GM12864 (cell line): ENCODE measurements around the gene TOMM40L.
A peak's percentile ranks its signal among the peaks of the same experiment; 100 is the strongest.

Experiments
- DNase-seq: peaks from one replicate; pipeline ENCODE4 v3.0.0-alpha.2; 2011; ENCODE audit warnings: low read depth
- H3K4me3 ChIP-seq: 2 replicates; pipeline ENCODE4 v1.5.1; 2011; ENCODE audit warnings: mild to moderate bottlenecking, low read depth, low read length, control low read depth
- CTCF ChIP-seq: IDR thresholded peaks from 2 replicates; pipeline ENCODE4 v1.5.1; 2011; ENCODE audit warnings: low read depth, mild to moderate bottlenecking, moderate library complexity, low read length, control low read depth, inconsistent platforms; ENCODE audit errors: missing control alignments

Gene TOMM40L

GRCh38 chr1:161216945-161217712, 8.7 kb upstream of the TOMM40L start:
- H3K4me3 ChIP-seq: no peak overlapping the region
- DNase-seq: peak; percentile 66
- no peak for TF ChIP-seq CTCF

DNA sequence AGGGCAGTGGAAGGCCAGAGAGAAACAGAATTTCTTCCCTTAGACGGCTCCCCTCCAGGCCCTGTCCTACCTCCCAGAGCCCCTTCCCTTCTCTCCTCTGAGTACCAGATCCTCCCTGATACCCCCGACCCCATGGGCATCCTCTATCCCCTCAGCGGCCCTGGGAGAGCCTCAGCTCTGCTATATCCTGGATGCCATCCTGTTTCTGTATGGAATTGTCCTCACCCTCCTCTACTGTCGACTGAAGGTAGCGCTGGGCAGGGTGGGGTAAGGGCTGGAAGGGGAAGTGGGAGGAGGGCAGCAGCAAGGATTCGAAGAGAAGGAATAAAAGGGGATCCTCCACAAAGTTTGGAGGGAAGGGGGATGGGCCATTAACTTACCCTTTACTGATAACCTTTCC, 8.0 kb upstream of the TOMM40L start:
- DNase-seq: no peak
- TF ChIP-seq CTCF: no peak
- H3K4me3 ChIP-seq: no peak overlapping the region

DNA sequence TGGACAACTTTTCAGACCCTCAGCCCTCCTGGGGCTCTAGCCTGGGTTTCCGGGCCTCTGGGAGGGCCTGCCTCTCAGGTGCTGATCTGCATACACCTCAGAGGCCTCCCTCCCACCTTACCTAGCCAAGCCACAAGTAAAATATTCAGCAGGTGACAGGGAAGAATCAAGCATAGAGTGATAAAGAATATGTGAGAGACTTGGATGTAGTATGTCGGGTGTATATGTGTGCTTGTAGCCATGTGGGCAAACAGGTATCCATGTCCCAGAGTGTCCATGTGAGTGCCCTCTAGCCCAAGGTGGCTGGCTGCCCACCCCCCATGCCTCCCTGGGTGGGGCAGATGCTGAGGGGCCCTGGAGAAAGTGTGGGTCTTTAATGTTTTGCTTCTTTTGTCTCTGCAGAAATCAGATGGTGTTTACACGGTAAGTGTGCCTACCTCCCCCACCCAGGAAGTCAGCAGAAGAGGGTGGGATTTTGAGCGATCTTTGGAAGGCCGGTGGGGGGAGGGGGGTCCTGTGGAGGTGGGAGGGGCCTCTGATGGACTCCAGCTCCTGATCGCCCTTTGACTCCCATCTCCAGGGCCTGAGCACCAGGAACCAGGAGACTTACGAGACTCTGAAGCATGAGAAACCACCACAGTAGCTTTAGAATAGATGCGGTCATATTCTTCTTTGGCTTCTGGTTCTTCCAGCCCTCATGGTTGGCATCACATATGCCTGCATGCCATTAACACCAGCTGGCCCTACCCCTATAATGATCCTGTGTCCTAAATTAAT, 7.4 kb upstream of the TOMM40L start:
- TF ChIP-seq CTCF: no peak
- DNase-seq: no peak
- no peak overlapping the region for H3K4me3 ChIP-seq

GRCh38 chr1:161219078-161219892, 6.6 kb upstream of the TOMM40L start:
- TF ChIP-seq CTCF: no peak
- no peak for DNase-seq
- no peak overlapping the region for H3K4me3 ChIP-seq

- no peak overlapping the region for H3K4me3 ChIP-seq
- no peak for DNase-seq
- no peak for TF ChIP-seq CTCF
Observed at GRCh38 chr1:161220002-161220401, 5.9 kb upstream of the TOMM40L start.

- no peak for DNase-seq
- TF ChIP-seq CTCF: no peak
- no peak overlapping the region for H3K4me3 ChIP-seq
Observed at GRCh38 chr1:161222175-161223019, 3.5 kb upstream of the TOMM40L start.
